Measurements from ENCODE around the gene GTF2E1. TPM values are rescaled to one million over a fixed set of nuclear protein-coding genes. Genes with fewer than 3 reads are reported as not detected.

GTF2E1 gene
- total RNA-seq, 6 donors from 2014 or later = 6.3 to 17.9 (median 15.7) TPM

GRCh38 chr3:120769436-120769835 is 26.9 kb downstream of the GTF2E1 start:
- H3K27ac ChIP-seq = no peak overlapping the region
- H3K4me3 ChIP-seq = no peak overlapping the region
- WGBS, 2 donors = 90 to 96% methylated on average over 2 of the region's 2 CpGs
- DNase-seq (no peak), ATAC-seq (ENCODE audit: low FRiP score in 2 of 2) (no peak)
- no peaks in the 10 kb centered on the region for H3K9me3 ChIP-seq
- peaks cover 0 to 15% (median 2%) of the 10 kb centered on the region in 4 donors for H3K4me1 ChIP-seq
- H3K27me3 ChIP-seq = no peaks in the 10 kb centered on the region
- TF ChIP-seq POLR2A (IDR thresholded peaks at IDR 0.05) = no peak
- no peak for TF ChIP-seq POLR2AphosphoS5 (IDR thresholded peaks at IDR 0.05)
- TF ChIP-seq, protein P1, sequence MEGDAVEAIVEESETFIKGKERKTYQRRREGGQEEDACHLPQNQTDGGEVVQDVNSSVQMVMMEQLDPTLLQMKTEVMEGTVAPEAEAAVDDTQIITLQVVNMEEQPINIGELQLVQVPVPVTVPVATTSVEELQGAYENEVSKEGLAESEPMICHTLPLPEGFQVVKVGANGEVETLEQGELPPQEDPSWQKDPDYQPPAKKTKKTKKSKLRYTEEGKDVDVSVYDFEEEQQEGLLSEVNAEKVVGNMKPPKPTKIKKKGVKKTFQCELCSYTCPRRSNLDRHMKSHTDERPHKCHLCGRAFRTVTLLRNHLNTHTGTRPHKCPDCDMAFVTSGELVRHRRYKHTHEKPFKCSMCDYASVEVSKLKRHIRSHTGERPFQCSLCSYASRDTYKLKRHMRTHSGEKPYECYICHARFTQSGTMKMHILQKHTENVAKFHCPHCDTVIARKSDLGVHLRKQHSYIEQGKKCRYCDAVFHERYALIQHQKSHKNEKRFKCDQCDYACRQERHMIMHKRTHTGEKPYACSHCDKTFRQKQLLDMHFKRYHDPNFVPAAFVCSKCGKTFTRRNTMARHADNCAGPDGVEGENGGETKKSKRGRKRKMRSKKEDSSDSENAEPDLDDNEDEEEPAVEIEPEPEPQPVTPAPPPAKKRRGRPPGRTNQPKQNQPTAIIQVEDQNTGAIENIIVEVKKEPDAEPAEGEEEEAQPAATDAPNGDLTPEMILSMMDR (IDR thresholded peaks at IDR 0.05) = no peak
- no peak for TF ChIP-seq EP300 (IDR thresholded peaks at IDR 0.05)
- peaks cover 0 to 19% (median 0%) of the 10 kb centered on the region in 4 donors for H3K36me3 ChIP-seq

- WGBS, 2 donors = 83% methylated on average over 4 of the region's 4 CpGs
- no peak for ATAC-seq (ENCODE audit: low FRiP score in 2 of 2)
Measured at GRCh38 chr3:120770891-120771290, 28.3 kb downstream of the GTF2E1 start.

GRCh38 chr3:120772081-120772480 is 29.5 kb downstream of the GTF2E1 start:
- Histone ChIP-seq H3K4me3 (no peak overlapping the region), H3K36me3 (peaks cover 0 to 30% (median 4%) of the 10 kb centered on the region in 4 donors), H3K27ac (no peak overlapping the region), H3K4me1 (peaks cover 0 to 9% (median 2%) of the 10 kb centered on the region in 4 donors), H3K27me3 (no peaks in the 10 kb centered on the region), H3K9me3 (no peaks in the 10 kb centered on the region)
- TF ChIP-seq, protein P1 (IDR thresholded peaks at IDR 0.05) = no peak
- TF ChIP-seq POLR2AphosphoS5 (IDR thresholded peaks at IDR 0.05) (no peak), EP300 (IDR thresholded peaks at IDR 0.05) (no peak), POLR2A (IDR thresholded peaks at IDR 0.05) (no peak)
- DNase-seq (no peak), ATAC-seq (ENCODE audit: low FRiP score in 2 of 2) (no peak)
- 90 to 94% methylated on average over 2 of the region's 2 CpGs for WGBS, 2 donors

More at GRCh38 chr3:120770891-120771290, 28.3 kb downstream of the GTF2E1 start:
- Histone ChIP-seq H3K9me3 (no peaks in the 10 kb centered on the region), H3K4me3 (no peak overlapping the region), H3K36me3 (peaks cover 0 to 19% (median 0%) of the 10 kb centered on the region in 4 donors), H3K27me3 (no peaks in the 10 kb centered on the region), H3K4me1 (peaks cover 0 to 15% (median 2%) of the 10 kb centered on the region in 4 donors), H3K27ac (no peak overlapping the region)
- TF ChIP-seq POLR2AphosphoS5 (IDR thresholded peaks at IDR 0.05) = no peak
- no peak for TF ChIP-seq POLR2A (IDR thresholded peaks at IDR 0.05)
- TF ChIP-seq EP300 (IDR thresholded peaks at IDR 0.05) = no peak
- TF ChIP-seq, protein P1 (IDR thresholded peaks at IDR 0.05) = no peak
- DNase-seq = no peak

GRCh38 chr3:120773932-120774331 is 31.4 kb downstream of the GTF2E1 start:
- Histone ChIP-seq H3K27me3 (no peaks in the 10 kb centered on the region), H3K4me1 (no peaks in the 10 kb centered on the region), H3K27ac (no peak overlapping the region), H3K36me3 (peaks cover 0 to 32% (median 4%) of the 10 kb centered on the region in 4 donors), H3K4me3 (no peak overlapping the region), H3K9me3 (no peaks in the 10 kb centered on the region)
- ATAC-seq (ENCODE audit: low FRiP score in 2 of 2) = no peak
- TF ChIP-seq, protein P1 (IDR thresholded peaks at IDR 0.05) = no peak
- no peak for TF ChIP-seq EP300 (IDR thresholded peaks at IDR 0.05)
- TF ChIP-seq POLR2AphosphoS5 (IDR thresholded peaks at IDR 0.05) = no peak
- TF ChIP-seq POLR2A (IDR thresholded peaks at IDR 0.05) = no peak
- no peak for DNase-seq

- TF ChIP-seq POLR2A (IDR thresholded peaks at IDR 0.05) = no peak
- TF ChIP-seq EP300 (IDR thresholded peaks at IDR 0.05) = no peak
- TF ChIP-seq, protein P1 (IDR thresholded peaks at IDR 0.05) = no peak
- TF ChIP-seq POLR2AphosphoS5 (IDR thresholded peaks at IDR 0.05) = no peak
- ATAC-seq (ENCODE audit: low FRiP score in 2 of 2) (no peak), DNase-seq (no peak)
- 91% methylated on average over 4 of the region's 4 CpGs for WGBS, 2 donors
- peaks cover 0 to 32% (median 4%) of the 10 kb centered on the region in 4 donors for H3K36me3 ChIP-seq
- H3K9me3 ChIP-seq = no peaks in the 10 kb centered on the region
- no peak overlapping the region for H3K27ac ChIP-seq
- H3K4me1 ChIP-seq = no peaks in the 10 kb centered on the region
- H3K27me3 ChIP-seq = no peaks in the 10 kb centered on the region
- H3K4me3 ChIP-seq = no peak overlapping the region
Measured at GRCh38 chr3:120775411-120775810, 32.9 kb downstream of the GTF2E1 start.
